T-helper 2 cell treated with Interferon-gamma antibody and Interleukin-4, amounts not matched to agents 5 μg/mL and 100 μg/mL, for 36 hours (primary cell): ENCODE results near the gene MTUS2.

Experiments
- DNase-seq: peaks from one replicate; pipeline ENCODE4 v3.0.0; 2021; ENCODE audit warnings: low spot score
- H3K27ac Mint-ChIP-seq: one replicate; pipeline ENCODE4 v1.8.0; 2021; ENCODE audit warnings: mild to moderate bottlenecking, mixed read lengths
- H3K27me3 Mint-ChIP-seq: one replicate; pipeline ENCODE4 v1.8.0; 2021; ENCODE audit warnings: low read depth, mixed read lengths
- H3K36me3 Mint-ChIP-seq: one replicate; pipeline ENCODE4 v1.8.0; 2021; ENCODE audit warnings: low read depth, mixed read lengths
- H3K4me1 Mint-ChIP-seq: one replicate; pipeline ENCODE4 v1.8.0; 2021; ENCODE audit warnings: low read depth, mixed read lengths
- H3K4me3 Mint-ChIP-seq: one replicate; pipeline ENCODE4 v1.8.0; 2022; ENCODE audit warnings: mild to moderate bottlenecking, moderate library complexity, mixed read lengths
- H3K9me3 Mint-ChIP-seq: one replicate; pipeline ENCODE4 v1.8.0; 2021; ENCODE audit warnings: mixed read lengths

Gene MTUS2

GRCh38 chr13:28820099-28821051 is at the start of gene MTUS2:
TSS of gene MTUS2 (plus strand) at chr13:28820339.
- Mint-ChIP-seq H3K4me1 (no peaks in the 10 kb centered on the region), H3K9me3 (peaks cover 3% of the 10 kb centered on the region), H3K27me3 (peaks cover 47% of the 10 kb centered on the region), H3K4me3 (peak within 1 kb of the TSS; percentile 61), H3K27ac (no peak within 1 kb of the TSS), H3K36me3 (no peaks in the 10 kb centered on the region)
- DNase-seq: peak; percentile 40

GRCh38 chr13:28778308-28779215 is 41.6 kb upstream of the MTUS2 start:
- DNase-seq: no peak
- no peaks in the 10 kb centered on the region for H3K4me1 Mint-ChIP-seq
- H3K36me3 Mint-ChIP-seq: peaks cover 1% of the 10 kb centered on the region
- H3K27me3 Mint-ChIP-seq: peaks cover 6% of the 10 kb centered on the region
- no peak overlapping the region for H3K27ac Mint-ChIP-seq
- H3K9me3 Mint-ChIP-seq: peaks cover 9% of the 10 kb centered on the region
- no peak overlapping the region for H3K4me3 Mint-ChIP-seq

GRCh38 chr13:28792992-28793391 is 27.1 kb upstream of the MTUS2 start:
- Mint-ChIP-seq H3K4me1 (no peaks in the 10 kb centered on the region), H3K36me3 (no peaks in the 10 kb centered on the region), H3K4me3 (no peak overlapping the region), H3K27ac (no peak overlapping the region), H3K27me3 (peaks cover 26% of the 10 kb centered on the region), H3K9me3 (no peaks in the 10 kb centered on the region)
- DNase-seq: no peak

- Mint-ChIP-seq H3K36me3 (no peaks in the 10 kb centered on the region), H3K27me3 (peaks cover 31% of the 10 kb centered on the region)
- no peak for DNase-seq
Observed at GRCh38 chr13:28794396-28794795, 25.7 kb upstream of the MTUS2 start.

GRCh38 chr13:28796938-28797257 is 23.2 kb upstream of the MTUS2 start:
- no peak overlapping the region for H3K27ac Mint-ChIP-seq
- H3K27me3 Mint-ChIP-seq: peaks cover 26% of the 10 kb centered on the region
- DNase-seq: no peak
- H3K36me3 Mint-ChIP-seq: no peaks in the 10 kb centered on the region
- no peak overlapping the region for H3K4me3 Mint-ChIP-seq
- H3K4me1 Mint-ChIP-seq: no peaks in the 10 kb centered on the region
- no peaks in the 10 kb centered on the region for H3K9me3 Mint-ChIP-seq

More at GRCh38 chr13:28794396-28794795, 25.7 kb upstream of the MTUS2 start:
- H3K4me3 Mint-ChIP-seq: no peak overlapping the region
- no peak overlapping the region for H3K27ac Mint-ChIP-seq
- H3K9me3 Mint-ChIP-seq: no peaks in the 10 kb centered on the region
- no peaks in the 10 kb centered on the region for H3K4me1 Mint-ChIP-seq

- Mint-ChIP-seq H3K27ac (no peak overlapping the region), H3K36me3 (no peaks in the 10 kb centered on the region), H3K4me3 (no peak overlapping the region), H3K4me1 (no peaks in the 10 kb centered on the region), H3K27me3 (peaks cover 4% of the 10 kb centered on the region), H3K9me3 (peaks cover 8% of the 10 kb centered on the region)
- no peak for DNase-seq
Observed at GRCh38 chr13:28805193-28805819, 14.8 kb upstream of the MTUS2 start.

- Mint-ChIP-seq H3K27me3 (peaks cover 38% of the 10 kb centered on the region), H3K27ac (no peak overlapping the region), H3K36me3 (no peaks in the 10 kb centered on the region), H3K4me1 (no peaks in the 10 kb centered on the region), H3K9me3 (no peaks in the 10 kb centered on the region), H3K4me3 (no peak overlapping the region)
- no peak for DNase-seq
Observed at GRCh38 chr13:28817204-28817603, 2.9 kb upstream of the MTUS2 start.

GRCh38 chr13:28819046-28819730 is 951 bp upstream of the MTUS2 start:
- H3K4me1 Mint-ChIP-seq: no peaks in the 10 kb centered on the region
- peak overlapping the region; percentile 32 for H3K4me3 Mint-ChIP-seq
- H3K27me3 Mint-ChIP-seq: peaks cover 49% of the 10 kb centered on the region
- no peaks in the 10 kb centered on the region for H3K36me3 Mint-ChIP-seq
- no peak overlapping the region for H3K27ac Mint-ChIP-seq
- DNase-seq: no peak
- H3K9me3 Mint-ChIP-seq: peaks cover 2% of the 10 kb centered on the region

- H3K27me3 Mint-ChIP-seq: peaks cover 49% of the 10 kb centered on the region
- peak; percentile 53 for DNase-seq
- no peaks in the 10 kb centered on the region for H3K36me3 Mint-ChIP-seq
- H3K4me1 Mint-ChIP-seq: no peaks in the 10 kb centered on the region
- H3K4me3 Mint-ChIP-seq: no peak overlapping the region
- peaks cover 3% of the 10 kb centered on the region for H3K9me3 Mint-ChIP-seq
- no peak overlapping the region for H3K27ac Mint-ChIP-seq
Observed at GRCh38 chr13:28819735-28820098, 422 bp upstream of the MTUS2 start.

GRCh38 chr13:28822151-28822550 is 2.0 kb downstream of the MTUS2 start:
- no peak for DNase-seq
- H3K4me1 Mint-ChIP-seq: no peaks in the 10 kb centered on the region
- no peak overlapping the region for H3K27ac Mint-ChIP-seq
- peaks cover 45% of the 10 kb centered on the region for H3K27me3 Mint-ChIP-seq
- no peaks in the 10 kb centered on the region for H3K36me3 Mint-ChIP-seq
- no peak overlapping the region for H3K4me3 Mint-ChIP-seq
- H3K9me3 Mint-ChIP-seq: peaks cover 3% of the 10 kb centered on the region

- H3K27me3 Mint-ChIP-seq: peaks cover 40% of the 10 kb centered on the region
- peaks cover 9% of the 10 kb centered on the region for H3K9me3 Mint-ChIP-seq
- no peak overlapping the region for H3K27ac Mint-ChIP-seq
- no peak for DNase-seq
- no peak overlapping the region for H3K4me3 Mint-ChIP-seq
- no peaks in the 10 kb centered on the region for H3K36me3 Mint-ChIP-seq
- H3K4me1 Mint-ChIP-seq: no peaks in the 10 kb centered on the region
Observed at GRCh38 chr13:28822801-28823200, 2.7 kb downstream of the MTUS2 start.

- Mint-ChIP-seq H3K36me3 (no peaks in the 10 kb centered on the region), H3K27me3 (peaks cover 27% of the 10 kb centered on the region), H3K27ac (no peak overlapping the region), H3K9me3 (peaks cover 19% of the 10 kb centered on the region), H3K4me3 (no peak overlapping the region), H3K4me1 (no peaks in the 10 kb centered on the region)
- no peak for DNase-seq
Observed at GRCh38 chr13:28825379-28825778, 5.2 kb downstream of the MTUS2 start.

- Mint-ChIP-seq H3K4me1 (no peaks in the 10 kb centered on the region), H3K27ac (no peak overlapping the region), H3K36me3 (no peaks in the 10 kb centered on the region), H3K27me3 (peaks cover 20% of the 10 kb centered on the region), H3K4me3 (no peak overlapping the region), H3K9me3 (peaks cover 28% of the 10 kb centered on the region)
- DNase-seq: no peak
Observed at GRCh38 chr13:28826368-28826767, 6.2 kb downstream of the MTUS2 start.
